Measurements from ENCODE around the gene OSBP2. TPM values are rescaled to one million over a fixed set of nuclear protein-coding genes. Genes with fewer than 3 reads are reported as not detected.

Gene OSBP2
- total RNA-seq, 2 experiments from 2014 or later: 0.40 to 0.63 TPM

DNA sequence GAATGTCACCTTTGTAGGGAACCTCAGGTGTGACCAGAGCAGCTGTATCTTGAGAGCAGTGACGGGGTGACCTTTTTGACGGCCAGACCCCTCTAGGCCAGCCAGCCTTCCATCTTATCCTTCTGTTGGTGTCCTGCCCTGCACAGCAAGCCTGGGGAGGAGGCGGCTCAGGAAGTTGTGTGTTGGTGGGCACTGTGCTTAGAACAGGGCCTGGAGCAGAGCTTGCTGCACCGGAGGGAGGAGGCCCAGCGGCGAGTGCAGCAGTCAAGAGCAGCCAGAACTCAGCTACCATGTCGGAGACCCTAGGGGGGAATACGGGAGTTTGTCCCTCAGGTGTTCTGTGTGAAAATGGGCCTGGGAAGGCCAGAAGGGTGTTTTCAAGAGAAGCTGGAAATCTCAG, 129.4 kb downstream of the OSBP2 start:
- CTCF ChIA-PET: interaction anchor here (0.5 kb wide), 1 partner anchor 78 kb away, joined by 3 read pairs; no protein-coding TSS in a partner anchor
- POLR2A ChIA-PET: no interaction called here

DNA sequence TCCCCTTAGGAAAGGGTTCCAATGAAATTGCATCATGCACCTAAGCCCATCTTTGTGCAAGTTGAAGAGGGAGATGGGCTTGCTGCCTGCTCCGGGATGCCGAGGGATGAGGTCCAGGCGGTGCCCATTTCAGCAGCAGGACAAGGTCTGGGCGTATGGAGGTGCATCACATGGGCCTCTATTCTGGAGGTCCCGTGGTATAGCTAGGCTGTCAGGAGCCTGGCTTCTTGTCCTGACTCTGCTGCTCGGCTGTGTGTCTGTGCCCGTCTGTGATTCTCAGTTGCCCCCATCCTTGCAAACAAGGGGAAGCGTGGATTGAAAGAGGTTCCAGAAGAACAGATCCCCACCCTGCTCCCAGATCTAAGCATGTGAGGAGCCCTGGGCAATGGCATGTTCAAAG, 130.0 kb downstream of the OSBP2 start:
- ChIA-PET CTCF (interaction anchor here (0.6 kb wide), 1 partner anchor 40 kb away, joined by 5 read pairs; no protein-coding TSS in a partner anchor), POLR2A (no interaction called here)

DNA sequence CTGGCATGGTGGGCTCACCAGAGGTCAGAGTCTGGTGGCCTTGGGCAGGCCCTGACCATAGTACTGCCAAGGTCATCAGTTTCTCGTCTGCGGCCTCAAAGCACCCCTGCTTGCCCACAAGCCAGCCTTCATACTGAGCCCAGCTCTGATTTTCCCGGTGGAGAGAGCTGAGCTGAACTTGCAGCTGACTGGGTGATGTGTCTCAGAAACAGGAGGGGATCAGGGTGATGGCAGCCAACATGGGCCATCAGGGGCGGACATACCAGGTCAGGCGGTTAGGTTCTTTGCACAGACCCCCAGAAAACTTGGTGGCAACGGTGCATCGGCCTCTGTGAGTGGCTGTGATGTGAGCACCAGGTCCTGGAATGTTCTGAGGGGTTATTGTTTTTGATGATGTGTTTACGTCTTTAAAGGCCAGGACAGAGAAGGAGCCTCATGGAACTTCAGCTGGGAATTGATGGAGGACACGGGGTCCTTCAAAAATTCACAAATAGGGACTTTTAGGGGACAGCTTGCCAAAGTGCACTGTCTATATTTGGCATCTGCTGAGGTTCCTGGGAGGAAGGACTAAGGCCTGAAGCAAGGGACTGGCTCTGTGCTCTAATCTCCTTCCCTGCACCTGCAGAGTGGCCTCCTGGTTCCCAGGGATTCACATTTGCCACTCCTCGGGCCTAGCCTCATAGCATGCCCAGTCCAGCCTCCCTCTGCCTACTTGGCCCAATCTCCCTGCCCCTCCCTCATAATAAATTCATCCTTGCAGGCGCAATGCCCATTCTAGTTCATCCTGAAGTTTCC, 131.2 kb downstream of the OSBP2 start:
- ChIA-PET POLR2A (no interaction called here), CTCF (no interaction called here)

DNA sequence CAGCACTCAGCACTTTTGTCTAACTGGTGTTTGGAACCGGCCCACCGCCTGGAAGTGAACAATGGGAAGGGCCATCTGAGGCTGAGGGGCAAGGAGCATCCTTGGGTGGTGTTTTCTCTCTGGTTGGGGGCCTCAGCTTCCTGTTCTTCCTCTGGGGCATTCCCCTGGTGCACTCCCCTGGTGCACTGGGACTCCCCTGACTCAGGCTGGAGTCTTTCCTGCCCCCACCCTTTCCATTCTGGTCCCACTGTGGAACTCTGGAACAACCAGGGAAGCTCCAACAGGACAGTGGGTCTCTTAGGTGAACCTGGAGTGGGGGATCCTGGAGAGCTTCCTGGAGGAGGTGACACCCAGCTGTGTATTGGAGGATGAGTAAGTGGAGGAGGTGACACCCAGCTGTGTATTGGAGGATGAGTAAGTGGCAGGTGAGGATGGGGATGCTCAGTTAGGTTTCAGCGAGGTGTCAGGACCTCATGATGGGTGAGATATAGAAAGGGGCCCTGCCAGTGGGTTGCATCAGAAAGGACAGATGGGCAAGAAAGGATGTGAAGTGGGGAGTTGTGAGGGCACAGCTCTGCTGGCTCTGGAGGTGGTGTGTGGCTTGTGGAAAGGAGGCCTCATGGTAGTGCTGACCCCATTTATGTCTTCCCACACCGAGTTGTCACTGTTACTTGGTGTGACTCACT, 132.1 kb downstream of the OSBP2 start:
- ChIA-PET CTCF (no interaction called here), POLR2A (no interaction called here)

DNA sequence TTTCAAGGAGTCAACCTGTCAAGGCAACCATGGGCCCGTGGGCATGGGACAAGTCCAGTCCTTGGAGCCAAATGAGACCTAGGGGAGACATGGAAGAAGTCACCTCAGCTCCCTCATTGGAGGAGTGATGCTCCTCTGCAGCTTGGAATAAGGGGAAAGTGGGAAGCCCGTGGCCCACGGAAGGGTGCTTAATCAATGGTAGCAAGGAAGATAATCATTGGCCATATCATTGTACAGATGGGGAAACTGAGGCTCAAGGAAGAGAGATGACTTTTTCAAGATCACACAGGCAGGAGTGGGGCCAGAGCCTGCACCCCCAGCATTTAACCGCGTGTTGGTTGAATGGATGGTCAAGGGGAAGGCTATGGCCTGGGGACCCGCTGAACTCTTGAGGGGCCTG, 133.0 kb downstream of the OSBP2 start:
- ChIA-PET POLR2A (no interaction called here), CTCF (no interaction called here)

DNA sequence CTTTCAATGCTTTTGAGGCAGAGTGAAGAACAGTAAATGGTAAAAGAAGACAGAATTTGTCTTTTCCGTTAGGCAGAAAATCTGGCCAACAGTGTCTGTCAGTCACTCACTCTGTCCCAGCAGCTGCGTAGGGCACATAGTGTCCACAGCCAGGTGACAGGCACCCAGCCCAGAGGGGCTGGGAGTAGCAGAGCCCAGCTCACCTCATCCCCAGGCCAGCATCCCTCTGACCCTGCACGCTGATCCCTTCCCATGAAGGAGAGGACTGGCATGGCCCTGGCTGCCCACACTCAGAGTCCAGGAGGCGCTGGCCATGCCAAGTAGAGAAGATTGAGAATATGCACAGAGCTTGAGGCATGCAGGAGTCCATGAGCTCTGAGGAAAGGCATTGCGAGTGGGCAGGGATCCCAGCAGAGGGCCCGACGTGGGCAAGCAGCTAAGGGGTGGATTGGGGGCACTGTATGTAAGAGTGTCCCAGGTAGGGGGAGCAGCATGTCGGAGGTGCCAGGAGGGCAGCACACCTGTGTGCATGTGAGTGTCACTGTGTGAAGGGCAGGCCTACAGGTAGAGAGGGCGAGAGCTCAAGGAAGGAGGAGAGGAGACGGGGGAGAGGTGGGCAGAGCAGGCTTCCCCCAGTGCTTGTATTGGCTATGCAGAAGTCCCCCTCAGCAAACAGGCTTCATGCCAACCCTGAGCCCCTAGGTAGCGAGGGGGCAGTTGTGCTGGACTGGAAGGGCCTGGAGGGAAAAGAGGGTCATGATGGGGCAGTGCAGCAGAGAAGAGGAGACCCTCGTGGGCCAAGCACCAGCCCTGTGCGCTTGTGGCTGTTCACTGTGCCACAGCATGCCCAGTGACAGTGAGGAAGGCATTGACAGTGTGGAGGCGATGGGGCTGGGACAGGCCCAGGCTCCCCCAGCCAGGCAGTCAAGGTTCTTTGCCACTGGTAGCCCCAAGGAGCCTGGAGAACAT, 133.8 kb downstream of the OSBP2 start:
- ChIA-PET CTCF (no interaction called here), POLR2A (no interaction called here)

DNA sequence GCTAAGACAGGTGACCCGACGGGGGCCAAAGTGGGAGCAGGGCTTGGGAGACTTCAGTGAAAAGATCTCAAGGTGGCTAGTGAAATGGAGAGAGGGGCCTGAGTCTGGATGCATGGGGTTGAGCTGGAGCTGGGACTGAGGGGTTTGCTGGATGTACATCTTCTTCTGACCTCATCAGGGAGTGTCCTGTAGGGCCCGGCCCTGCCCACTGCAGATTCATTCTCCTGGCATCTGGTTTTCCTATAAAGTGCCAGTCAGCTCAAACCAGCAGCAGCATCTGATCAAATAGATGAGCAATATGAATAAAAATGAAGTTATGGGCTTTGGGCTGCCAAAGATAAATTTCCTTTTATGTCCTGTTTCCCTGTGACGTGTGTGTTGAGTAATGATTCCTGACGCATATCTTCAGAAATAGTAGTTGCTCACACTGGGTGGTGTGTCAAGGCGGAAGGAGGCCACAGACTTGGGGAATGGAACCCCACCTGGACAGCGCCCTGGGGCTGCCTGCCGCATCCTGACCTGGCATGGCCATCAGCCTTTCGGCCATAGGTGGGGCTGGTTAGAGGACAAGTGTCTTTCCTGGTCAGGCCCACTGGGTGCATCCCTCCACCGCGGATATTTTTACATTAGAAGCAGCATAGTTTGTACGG, 135.4 kb downstream of the OSBP2 start:
- POLR2A ChIA-PET: no interaction called here
- CTCF ChIA-PET: no interaction called here

DNA sequence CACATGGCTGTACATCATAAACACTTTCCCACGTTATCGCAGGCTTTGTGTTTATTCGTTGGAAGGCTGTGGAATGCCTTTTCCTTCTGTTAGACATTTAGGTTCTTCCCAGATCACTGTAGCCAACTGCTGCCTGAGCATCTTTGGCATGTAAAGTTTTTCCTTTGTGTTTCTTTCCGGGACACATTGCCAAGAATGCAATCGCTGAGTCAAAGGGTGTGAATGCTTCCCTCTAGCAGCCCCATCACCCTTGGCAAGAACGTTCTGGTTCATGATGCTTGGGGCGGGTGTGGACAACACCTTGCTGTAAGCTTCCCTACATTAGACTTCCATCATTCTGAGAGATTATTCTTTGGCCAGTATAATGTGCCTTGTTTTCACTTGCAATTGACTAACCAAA, 136.2 kb downstream of the OSBP2 start:
- ChIA-PET CTCF (no interaction called here), POLR2A (no interaction called here)

DNA sequence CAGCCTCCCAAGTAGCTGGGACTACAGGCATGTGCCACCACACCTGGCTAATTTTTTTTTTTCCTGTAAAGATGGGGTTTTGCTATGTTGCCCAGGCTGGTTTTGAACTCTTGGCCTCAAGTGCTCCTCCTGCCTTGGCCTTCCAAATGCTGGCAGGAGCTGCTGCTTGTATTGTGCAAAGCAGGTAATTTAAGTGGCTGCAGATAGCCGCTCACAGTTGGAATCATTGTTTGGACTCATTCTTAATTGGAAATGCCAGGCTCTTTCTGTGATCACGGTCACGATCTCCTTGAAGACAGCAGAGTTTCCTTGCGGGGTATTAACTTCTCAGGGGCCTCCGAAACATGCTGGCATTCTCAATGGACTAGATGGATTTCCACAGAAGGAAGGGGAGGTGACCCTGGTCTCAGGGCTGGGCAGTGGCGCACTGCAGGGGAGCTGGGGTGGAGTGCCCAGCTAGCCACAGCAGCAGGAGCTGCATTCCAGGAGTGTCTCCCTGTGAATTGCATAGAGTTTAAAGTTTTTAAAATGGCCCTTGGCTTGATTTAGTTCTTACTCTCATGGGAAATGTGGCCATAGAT, 137.8 kb downstream of the OSBP2 start:
- ChIA-PET POLR2A (no interaction called here), CTCF (no interaction called here)

DNA sequence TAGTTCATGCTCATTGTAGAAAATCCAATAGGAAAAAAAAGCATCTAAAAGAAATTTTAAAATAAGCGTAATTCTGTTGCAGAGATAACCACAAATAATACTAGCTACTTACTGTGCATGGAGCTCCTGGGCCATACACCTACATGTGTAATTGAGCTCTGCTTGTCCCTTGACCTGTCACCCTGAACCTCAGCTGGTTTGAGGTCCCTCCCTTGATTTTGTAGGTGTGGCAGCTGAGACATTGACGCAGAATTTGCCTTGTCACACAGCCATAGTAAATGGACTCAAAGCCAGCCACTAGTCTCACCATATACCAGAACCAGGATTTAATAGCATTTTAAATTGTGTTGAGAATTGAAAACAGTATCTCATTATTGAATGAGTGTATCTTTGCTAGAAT, 138.6 kb downstream of the OSBP2 start:
- ChIA-PET CTCF (no interaction called here), POLR2A (no interaction called here)

DNA sequence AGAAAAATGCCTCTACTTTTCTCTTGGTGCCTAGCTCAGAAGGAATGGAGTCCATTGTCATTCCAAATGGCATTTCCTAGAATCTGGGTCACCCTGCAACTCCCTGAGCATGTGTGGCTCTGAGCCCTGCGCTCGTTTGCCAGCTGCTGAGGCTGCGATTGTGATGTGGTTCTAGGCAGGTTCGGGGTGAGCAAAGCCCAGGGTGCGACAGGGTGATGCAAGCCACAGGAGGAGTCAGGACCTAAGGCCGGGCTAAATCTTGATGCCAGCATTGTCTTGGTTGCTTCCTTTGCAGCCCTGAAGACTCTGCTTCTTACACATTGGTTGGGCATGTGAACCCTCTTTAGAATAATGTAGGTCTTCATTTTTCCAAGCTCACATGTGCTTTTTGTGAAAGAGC, 142.9 kb downstream of the OSBP2 start:
- ChIA-PET POLR2A (no interaction called here), CTCF (no interaction called here)

DNA sequence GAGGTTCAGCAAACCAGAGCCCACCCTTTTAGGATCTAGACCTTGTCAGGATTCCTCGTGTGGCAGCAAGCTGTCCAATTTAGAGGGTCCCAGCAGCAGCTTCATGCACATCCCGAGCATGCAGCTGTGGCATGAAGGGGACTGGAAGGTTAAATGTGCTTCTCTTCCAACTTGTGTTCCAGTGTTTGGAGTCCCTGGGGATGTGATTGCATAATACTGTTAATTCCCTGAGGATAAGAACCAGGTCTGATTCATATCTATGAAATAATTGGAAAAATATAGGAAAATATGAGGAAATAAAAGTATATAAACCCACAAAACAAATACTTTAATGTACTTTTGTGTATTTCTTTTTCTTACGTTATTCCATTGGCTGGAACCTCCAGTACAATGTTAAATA, 143.4 kb downstream of the OSBP2 start:
- CTCF ChIA-PET: no interaction called here
- POLR2A ChIA-PET: no interaction called here

DNA sequence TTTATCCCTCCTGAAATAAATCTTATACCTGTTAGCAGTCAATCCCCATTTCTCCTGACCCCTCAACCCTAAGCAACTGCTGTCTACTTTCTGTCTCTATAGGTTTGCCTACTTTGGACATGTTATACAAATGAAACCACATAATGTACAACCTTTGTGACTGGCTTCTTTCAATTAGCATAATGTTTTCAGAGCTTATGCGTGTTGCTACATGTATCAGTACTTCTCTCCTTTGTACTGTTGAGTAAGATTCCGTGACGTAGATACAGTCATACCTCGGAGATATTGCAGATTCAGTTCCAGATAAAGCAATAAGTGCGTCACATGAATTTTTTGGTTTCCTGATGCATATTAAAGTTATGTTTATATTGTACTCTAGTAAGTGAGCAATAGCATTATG, 146.6 kb downstream of the OSBP2 start:
- ChIA-PET POLR2A (no interaction called here), CTCF (no interaction called here)

DNA sequence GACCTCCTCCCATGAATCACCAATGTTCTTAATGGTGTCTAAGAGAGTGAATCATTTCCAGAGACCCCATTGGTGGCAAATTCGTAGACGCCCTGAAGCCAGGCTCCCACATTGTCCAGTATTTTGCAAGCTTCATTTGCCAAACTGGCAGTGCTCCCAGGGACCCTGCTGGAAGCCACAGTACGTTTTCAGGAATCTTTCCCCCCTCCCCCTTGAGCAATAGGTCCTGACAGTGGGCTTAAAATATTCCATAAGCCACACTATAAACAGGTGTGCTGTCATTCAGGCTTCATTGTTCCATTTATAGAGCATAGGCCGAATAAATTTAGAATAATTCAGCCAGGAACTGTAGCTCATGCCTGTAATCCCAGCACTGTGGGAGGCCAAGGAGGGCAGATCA, 148.6 kb downstream of the OSBP2 start:
- ChIA-PET CTCF (no interaction called here), POLR2A (no interaction called here)

DNA sequence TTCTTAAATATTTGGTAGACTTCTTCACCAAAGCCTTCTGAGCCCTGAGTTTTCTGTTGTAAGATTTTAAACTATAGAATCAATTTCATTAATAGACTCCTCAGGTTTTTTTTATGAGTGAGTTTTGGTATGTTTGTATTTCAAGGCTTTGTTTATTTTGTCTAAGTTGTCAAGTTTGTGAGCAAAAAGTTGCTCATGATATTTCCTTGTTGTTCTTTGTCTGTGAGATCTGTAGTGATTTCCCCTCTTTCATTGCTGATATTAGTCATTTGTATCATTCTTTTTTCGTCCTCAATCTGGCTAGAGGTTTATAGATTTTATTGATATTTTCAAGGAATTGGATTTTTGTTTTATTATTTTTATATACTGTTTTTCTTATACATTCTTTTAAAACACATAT, 152.9 kb downstream of the OSBP2 start:
- POLR2A ChIA-PET: no interaction called here

DNA sequence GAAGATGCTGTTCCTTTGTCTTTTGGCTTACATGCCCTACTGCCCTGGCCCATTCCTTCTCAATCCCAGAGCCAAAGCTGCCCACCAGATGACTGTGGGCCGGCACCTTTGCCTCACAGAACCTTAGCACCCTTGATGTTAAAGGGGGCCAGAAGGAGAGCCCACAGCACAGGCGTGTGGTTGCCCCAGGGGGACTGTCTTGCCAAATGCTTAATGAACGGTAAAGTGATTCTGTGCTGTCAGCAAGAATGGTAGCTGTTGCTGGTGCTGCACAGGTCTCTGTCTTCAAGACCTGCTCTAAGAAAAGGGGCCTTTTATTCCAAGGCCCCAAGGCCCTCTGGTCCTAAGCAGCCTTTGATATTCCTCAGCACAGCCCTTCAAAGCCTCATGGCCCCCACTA, 160.6 kb downstream of the OSBP2 start:
- POLR2A ChIA-PET: no interaction called here
- CTCF ChIA-PET: no interaction called here

More for the DNA sequence above, 152.9 kb downstream of the OSBP2 start:
- CTCF ChIA-PET: no interaction called here

DNA sequence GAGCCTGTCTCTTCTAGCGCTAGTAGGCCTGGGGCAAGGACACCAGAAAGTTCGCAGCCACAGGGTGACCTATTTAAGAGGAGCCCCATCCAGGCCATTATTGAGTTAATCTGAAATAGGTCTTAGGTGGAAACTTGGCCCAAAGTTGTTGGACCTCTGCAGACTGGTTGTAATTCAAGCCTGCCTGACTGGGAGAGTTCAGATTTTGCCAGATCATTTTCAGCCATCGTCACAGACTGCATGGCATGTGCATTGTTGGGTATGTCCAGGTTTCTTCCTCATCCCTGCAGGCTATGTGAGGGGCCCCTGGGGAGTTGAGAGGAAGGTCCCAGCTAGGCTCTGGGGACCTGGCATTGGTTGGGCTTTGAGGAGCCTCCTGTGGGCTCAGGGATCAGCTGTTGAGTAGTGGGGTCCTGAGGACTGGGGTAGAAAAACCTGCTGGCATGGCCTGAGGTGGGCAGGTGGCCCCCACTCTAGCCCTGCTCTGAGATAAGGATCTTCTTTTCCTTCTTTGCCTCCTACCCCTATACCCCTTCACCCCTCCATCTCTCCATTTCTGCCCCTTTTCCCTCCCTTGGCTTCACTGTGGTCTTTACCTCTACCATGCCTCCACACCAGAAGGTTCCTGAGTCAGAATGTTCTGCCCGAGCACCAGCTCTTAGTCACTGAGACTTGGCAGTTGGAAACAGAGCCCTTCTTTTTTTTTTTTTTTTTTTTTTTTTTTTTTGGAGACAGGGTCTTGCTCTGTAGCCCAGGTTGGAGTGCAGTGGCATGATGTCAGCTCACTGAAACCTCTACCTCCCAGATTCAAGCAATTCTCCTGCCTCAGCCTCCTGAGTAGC, 161.2 kb downstream of the OSBP2 start:
- CTCF ChIA-PET: no interaction called here
- POLR2A ChIA-PET: no interaction called here

DNA sequence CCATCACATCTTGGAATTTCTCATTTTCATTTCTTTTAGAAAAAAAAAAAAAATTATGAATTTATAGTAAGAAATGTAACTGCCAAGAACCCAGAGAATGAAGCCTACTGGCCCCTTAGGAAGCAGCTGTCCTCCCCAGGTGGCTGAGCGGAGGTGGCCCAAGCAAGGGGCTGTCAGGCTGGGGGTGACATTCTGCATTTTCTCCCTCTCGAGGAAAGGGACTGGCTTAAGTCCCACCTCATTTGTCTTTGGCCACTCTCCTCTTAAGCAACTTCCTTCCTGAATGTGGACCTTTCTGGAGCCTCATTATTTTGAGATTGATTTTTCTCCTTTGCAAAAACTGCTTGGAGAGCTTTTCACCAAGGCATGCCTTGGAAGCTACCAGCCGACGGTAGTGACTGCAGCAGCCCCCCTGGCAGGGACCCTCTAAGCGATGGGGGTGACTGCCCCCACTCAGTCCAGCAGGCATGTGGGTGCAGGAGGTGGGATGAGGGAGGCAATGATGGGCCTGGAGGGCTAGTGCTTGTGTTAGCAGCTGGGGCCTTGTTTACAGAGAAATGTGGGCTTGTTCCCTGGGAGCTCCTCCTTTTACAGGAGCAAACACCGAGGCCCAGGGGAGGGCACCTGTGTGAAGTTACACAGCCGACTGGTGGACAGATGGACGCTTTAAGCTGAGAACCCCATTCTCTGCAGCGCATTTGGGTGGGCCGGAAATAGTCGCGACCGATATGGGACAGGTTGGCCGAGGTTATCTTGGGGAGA, 162.2 kb downstream of the OSBP2 start:
- ChIA-PET CTCF (no interaction called here), POLR2A (no interaction called here)

Data from activated CD8-positive, alpha-beta memory T cell treated with anti-CD3 and anti-CD28 coated beads for 36 hours (primary cell).